HG03025 (cell line): ENCODE measurements around the gene TFDP1.

Source experiments
- ATAC-seq: cut with Tn5 transposase; IDR thresholded peaks from one replicate; pipeline ENCODE4 v1.9.1; 2021; ENCODE audit warnings: mild to moderate bottlenecking, moderate library complexity; ENCODE audit not compliant: unreplicated experiment, low FRiP score

The TFDP1 gene

DNA sequence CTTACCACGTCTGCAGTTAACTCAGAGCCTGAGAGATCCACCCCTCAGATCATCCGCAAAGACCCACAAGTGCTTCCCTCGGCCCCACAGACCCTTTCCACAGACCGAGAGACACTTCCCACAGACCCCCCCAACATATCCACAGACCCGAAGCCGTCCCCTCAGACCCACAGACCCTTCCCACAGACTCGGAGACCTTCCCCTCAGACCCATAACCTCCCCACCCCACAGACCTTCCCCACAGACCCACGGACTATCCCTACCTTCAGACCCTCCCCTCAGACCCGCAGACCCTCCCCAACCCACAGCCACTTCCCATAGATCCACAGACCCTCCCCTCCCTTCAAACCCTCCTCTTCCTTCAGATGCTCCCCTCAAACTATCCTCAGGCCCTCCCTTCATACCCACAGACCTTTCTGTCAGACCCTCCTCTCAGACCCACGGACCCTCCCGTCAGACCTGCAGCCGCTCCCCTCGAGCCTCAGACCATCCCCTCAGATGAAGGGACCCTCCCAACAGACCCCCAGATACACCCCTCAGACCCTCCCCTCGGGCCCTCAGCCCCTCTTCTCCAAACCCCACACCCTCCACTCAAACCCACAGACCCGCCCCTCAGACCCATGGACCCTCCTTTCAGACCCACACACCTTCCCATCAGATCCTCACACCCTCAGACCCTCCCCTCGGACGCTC lies 20.1 kb upstream of the TFDP1 start:
- ATAC-seq: no peak

DNA sequence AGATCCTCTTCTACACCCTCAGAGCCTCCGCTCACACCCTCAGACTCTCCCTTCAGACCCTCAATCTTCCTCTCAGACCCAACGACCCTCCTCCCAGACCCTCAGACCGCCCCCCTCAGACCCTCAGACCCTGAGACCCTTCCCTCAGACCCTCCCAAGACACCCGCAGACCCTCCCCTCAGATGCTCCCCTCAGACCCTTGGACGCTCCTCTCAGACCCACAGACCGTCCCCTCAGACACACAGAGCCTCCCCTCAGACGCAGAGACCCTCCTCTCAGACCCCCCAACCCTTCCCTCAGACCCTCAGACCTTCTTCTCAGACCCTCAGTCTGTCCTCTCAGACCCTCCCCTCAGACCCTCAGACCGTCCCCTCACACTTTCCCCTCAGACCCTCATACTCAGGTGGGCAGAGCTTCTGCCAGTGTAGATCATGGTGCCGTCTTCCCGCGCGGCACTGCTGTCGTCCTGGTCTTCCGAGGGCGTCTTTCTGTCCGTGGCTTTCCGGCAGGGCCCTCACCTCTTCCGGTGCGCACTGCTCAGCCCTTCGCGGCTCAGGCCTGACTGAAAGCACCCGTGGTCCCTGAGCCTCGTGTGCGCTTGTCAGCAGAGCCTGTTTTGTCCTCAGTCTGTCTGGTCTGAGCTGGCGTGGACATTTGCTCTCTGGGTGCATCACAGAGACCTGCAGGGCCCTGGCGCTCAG lies 18.9 kb upstream of the TFDP1 start:
- no peak for ATAC-seq

DNA sequence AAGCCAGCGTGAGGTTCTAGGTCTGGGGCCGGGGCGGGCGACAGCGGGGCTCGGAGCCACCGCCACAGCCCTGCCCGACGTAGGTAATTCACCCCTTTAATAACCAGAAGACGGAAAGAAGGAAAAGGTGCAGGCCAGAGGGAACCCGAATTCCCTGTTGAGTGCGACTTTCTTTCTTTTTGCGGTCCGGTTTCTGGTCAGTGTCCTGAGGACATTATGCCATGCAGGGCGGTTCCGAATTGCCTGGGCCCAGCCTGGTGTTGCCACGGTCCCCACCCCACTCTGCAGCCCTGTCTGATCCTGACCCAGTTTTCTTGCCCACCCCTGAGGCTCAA lies 18.4 kb upstream of the TFDP1 start:
- ATAC-seq: no peak

DNA sequence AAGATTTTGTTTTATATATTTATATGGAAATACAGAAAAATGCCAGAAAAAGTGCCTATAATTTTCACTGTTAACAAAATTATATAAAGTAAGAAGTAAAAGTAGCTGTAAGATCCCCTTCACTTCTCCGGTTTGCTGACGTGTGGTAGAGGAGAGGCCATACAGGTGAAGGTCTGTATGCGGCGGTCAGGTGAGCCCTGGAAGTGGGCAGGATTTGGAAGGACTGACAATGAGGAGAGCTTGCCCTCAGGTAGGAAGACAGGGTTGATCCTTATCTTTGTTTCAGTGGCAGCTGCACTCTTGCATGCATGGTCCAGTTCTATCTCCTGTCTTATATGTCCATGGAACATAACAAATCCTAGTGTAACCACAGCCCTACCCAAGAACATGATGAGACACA lies 16.9 kb upstream of the TFDP1 start:
- ATAC-seq: no peak

DNA sequence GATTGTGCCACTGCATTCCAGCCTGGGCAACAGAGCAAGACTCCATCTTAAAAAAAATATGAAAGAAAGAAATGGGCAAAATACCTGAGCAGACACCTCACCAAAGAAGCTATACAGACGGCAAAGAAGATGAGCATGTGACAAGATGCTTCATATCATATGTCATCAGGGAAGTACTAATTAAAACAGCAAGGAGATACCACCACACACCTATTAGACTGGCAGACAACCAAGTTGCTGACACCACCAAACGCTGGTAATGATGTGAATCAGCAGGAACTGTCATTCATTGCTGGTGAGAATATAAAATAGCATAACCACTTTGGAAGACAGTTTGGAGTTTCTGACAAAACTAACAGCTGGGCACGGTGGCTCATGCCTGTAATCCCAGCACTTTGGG lies 11.5 kb upstream of the TFDP1 start:
- no peak for ATAC-seq

DNA sequence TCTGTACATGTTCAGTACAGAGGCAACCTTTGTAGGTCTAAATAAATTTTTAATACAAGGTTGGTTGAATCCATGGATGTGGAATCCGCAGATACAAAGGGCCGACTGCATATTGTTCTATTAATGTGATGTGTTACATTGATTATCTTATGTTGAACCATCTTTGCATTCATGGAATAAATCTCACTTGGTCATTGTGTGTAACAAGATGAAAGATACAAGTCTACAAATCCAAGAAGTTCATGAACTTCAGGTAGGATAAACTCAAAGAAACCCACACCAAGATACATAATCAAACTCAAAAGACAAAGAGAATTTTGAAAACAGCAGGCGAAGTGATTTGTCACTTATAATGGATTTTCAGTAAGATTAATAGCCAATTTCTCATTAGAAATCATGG lies 8.0 kb upstream of the TFDP1 start:
- no peak for ATAC-seq

DNA sequence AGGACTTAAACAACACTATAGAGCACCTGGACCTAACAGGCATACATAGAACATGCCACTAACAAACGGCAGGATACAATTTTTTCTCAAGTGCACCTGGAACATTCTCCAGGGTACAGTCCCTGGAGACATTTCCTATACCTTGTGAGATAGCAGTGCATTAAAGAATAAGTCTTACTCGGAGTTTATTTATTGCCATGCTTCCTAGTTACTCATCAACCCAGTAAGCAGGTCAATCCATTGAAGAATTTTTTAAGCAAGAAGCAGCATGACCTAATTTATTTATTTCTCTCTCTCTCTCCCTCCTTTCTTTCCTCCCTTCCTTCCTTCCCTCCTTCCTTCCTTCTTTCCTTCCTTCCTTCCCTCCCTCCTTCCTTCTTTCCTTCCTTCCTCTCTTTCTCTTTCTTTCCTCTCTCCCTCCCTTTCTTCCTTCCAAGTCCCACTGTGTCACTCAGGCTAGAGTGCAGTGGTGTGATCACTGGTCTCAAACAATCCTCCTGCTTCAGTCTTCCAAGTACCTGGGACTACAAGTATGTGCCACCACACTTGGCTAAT lies 6.6 kb upstream of the TFDP1 start:
- no peak for ATAC-seq

DNA sequence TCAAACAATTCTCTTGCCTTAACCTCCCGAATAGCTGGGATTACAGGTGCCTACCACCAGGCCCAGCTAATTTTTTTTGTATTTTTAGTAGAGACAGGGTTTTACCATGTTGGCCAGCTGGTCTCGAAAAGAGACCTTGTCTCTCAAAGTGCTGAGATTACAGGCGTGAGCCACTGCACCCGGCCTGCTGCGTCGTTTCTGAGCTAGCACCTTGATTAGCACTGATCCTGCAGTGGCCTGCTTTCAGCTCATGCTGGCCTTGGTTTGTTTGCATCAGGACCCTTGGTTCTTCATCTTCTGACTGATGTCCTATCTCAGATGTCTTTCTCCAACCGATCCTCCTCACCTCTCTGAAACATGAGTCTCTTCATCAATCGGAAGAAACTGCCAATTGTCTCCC lies 4.9 kb upstream of the TFDP1 start:
- ATAC-seq: no peak

DNA sequence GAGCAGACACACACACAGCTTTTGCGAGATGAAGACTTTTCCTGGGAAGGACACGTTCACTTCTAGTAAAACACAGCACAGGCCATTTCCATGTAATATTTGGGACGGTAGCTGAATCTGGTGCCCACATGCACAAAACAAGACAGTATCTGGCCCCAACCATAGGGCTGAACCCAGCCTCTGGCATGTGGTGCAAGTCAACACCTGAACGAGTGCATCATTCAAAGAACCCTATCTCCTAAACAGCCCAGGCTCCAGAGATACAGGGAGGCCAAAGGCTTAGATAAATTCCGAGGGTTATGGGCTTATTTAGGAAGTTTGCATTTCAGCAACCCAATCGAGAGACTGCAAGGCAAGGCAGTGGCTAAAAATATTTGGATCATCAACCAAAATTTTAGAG lies 2.7 kb upstream of the TFDP1 start:
- no peak for ATAC-seq

- no peak for ATAC-seq
Measured at GRCh38 chr13:113582841-113583631, 1.5 kb upstream of the TFDP1 start.

DNA sequence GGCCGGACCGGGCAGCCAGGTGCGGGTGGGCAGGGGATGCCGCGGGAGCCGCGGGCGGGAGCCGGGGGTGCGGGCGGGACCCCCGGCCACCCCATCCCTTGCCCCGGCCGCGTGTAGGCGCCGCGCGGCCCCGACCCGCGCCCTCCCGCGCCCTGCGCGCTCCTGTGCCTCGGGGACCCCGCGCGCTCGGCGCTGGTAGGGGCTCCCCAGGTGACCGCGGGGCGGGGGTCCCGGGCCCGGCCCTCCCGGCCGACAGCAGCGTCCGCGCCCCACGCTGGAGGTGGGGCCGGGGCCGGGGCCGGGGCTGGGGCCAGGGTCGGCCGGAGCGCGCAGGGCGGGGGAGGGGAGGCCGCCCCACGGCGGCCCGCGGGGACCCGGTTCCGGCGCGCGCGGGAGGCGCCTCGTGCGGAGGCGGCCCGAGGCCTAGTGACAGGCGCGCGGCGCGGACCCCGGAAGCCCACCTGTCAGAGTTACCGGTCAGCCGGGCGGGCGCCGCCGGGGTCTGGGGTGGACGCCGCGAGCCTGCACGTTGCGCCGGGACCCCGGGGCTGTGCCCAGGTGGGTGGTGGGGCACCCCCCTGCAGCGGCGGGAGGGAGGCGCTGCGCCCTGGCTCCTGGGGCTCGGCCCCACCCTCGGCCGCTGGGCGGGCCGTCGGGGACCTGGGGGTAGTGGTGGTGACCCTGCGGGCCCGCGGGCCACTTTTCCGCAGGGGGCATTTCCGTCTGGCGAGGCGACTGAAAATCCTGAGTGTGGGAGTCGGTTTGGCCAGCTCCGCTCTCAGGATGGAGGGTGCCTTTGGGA lies 518 bp downstream of the TFDP1 start:
- ATAC-seq: peak; percentile 24

- no peak for ATAC-seq
Measured at GRCh38 chr13:113585896-113586295, 1.3 kb downstream of the TFDP1 start.

DNA sequence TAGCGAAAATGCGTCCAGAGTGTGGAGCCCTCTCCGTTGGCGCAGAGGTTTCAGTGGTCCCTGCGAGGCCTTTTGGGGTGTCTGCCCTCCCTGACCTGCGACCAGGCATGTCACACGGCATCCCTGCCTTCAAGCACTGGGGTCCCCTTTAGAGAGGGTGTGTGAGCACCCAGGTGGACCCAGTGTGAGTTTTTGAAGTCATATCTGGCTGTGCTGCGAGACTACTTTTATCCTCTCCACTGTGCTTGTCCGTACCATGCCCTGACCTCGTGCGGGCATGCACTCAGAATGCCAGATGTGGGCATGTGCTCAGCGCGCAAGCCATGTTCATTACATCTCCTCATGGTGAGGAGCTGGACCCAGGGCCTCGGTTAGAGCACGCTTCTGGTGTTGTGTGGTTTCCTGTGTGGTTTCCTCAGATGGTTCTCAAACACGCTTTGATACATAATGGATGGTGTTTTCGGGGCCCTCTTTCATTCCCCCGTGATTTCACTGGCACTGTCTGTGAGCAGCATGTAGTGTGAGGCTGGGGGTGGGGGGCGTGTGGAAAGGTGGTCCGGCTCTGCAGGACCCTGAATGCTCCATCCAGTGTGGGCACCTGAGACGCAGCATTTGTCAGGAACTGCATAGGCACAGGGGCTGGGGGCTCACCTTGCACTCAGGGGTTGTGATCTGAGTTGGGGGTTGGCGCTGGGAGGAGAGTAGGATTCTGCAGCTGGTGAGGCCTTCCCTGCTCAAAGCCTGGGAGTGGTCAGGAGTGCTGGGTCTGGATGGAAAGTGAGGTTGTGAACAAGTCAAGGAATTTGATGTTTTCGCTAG lies 2.3 kb downstream of the TFDP1 start:
- no peak for ATAC-seq

DNA sequence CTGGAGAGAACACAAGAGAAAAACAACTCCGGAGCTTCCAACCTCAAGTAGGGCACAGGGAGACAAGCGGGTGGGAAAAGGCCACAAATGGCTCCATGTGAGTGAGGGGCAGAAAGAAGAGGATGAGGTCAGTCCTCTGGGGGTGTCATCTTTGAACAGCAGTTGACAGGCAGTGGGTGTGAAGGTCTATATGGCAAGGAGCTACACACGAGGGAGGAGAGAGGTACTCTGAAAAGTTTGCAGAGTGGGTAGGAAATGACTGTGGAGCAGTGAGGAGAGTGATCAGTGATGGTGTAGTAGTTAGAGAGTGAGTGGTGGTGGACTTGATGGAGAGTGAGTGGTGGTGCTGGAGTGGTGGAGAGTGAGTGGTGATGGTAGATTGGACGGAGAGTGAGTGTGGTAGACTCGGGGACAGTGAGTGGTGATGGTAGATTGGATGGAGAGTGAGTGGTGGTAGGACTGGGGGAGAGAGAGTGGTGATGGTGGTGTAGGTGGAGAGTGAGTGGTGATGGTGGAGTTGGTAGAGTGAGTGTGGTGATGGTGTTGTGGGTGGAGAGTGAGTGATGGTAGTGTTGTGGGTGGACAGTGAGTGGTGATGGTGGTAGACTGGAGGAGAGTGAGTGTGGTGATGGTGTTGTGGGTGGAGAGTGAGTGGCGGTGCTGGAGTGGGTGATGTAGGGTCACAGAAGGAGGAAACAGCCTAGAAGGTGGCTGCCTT lies 4.0 kb downstream of the TFDP1 start:
- no peak for ATAC-seq

DNA sequence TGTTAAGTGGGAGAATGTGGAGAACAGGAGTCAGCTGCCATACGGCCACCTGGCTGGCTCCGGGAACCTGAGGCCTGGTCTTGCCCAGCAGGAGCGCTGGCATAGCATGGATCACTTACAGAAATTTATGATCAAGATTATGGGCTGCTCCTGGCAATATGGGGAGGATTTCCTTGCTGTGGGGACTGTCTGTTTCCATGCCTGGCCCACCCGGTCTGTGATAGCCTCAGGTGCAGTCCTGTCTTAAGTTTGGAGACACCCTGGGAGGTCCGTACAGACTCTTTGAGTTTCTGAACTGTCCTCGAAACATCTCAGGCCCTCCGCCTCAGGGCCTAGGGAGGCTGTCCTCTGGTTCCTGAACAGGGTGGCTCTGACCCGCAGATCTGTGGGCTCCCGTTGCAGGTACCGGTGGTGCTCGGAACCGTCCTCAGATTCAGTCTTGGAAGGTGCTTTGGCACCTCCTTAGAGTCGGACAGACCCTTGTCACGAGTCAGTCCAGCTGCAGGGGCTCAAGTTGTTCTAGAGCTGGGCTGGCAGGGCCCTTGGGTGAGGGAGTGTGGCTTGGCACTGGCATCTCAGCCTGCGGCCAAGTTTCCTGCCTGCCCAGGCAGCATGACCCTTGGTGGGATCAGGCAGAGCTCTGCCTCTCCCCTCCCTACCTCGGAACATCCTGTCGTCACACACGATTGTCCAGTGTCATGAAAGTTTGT lies 4.9 kb downstream of the TFDP1 start:
- no peak for ATAC-seq

DNA sequence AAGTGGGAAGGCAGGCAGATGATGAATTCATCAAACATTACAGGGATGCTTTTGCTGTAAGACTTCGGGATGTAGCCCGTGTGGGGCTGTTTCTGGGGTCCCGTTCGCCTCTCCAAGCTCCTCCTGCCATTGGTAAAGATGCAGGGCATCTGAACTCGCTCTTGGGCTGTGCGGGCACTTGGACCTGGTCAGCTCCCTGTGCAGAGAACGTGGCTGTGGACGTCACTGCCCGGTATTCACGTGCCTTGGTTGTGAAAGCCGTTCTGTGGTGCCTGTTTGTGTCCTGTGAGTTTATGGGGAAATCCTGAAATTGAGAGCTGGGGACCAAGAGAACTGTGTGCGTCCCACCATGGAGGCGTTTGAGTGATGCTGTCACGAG lies 5.4 kb downstream of the TFDP1 start:
- ATAC-seq: no peak

- no peak for ATAC-seq
Measured at GRCh38 chr13:113591750-113592149, 7.2 kb downstream of the TFDP1 start.

DNA sequence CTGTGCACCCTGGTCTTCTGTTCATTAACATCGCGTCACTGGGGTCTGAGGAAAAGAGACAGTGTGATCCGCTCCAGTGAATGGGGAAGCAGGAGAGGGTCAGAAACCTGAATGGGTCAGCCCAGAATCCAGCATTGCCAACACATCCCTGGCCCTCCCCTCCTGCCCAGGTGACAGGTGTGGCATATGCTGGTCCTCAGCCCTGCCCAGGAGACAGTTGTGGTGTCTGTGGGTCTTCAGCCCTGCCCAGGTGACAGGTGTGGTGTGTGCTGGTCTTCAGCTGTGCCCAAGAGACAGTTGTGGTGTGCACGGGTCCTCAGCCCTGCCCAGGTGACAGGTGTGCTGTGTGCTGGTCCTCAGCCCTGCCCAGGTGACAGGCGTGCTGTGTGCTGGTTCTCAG lies 8.0 kb downstream of the TFDP1 start:
- ATAC-seq: no peak
